Progenitor cell of endocrine pancreas (in vitro differentiated cells): Measurements from ENCODE around the gene XNDC1N. TPM values are rescaled to one million over a fixed set of nuclear protein-coding genes. Genes with fewer than 3 reads are reported as not detected.

Experiments used
- DNase-seq: peaks from one replicate; pipeline ENCODE4 v3.0.0; 2021; ENCODE audit warnings: low spot score; ENCODE audit not compliant: unreplicated experiment
- H3K27ac Mint-ChIP-seq: 2 replicates; pipeline ENCODE4 v1.8.0; 2021; ENCODE audit warnings: mild to moderate bottlenecking, moderate library complexity, mixed read lengths
- H3K27me3 Mint-ChIP-seq: 2 replicates; pipeline ENCODE4 v1.8.0; 2021; ENCODE audit warnings: mixed read lengths
- H3K36me3 Mint-ChIP-seq: 2 replicates; pipeline ENCODE4 v1.8.0; 2022; ENCODE audit warnings: mixed read lengths; ENCODE audit not compliant: insufficient read depth
- H3K4me1 Mint-ChIP-seq: 2 replicates; pipeline ENCODE4 v1.8.0; 2021; ENCODE audit warnings: low read depth, mixed read lengths
- H3K4me3 Mint-ChIP-seq: 2 replicates; pipeline ENCODE4 v1.8.0; 2021; ENCODE audit warnings: low read depth, mild to moderate bottlenecking, moderate library complexity, mixed read lengths
- H3K9me3 Mint-ChIP-seq: 2 replicates; pipeline ENCODE4 v1.8.0; 2021; ENCODE audit warnings: low read depth, mixed read lengths
- CTCF ChIP-seq: fragments of 200-600 bp; sonication (generic); IDR thresholded peaks from one replicate; pipeline ENCODE4 v1.5.0; 2021; ENCODE audit warnings: antibody characterized with exemption, mild to moderate bottlenecking; ENCODE audit not compliant: unreplicated experiment
- total RNA-seq: library from RNA; stranded (reverse); gene quantifications from 2 replicates; pipeline ENCODE4 v1.2.1, GENCODE V29; 2021

XNDC1N gene
- total RNA-seq, 1 donor from 2014 or later, result 12.3 TPM

GRCh38 chr11:71971680-71972079, 43.3 kb upstream of the XNDC1N start:
- no peak for DNase-seq
- Mint-ChIP-seq H3K36me3 (peaks cover 14% of the 10 kb centered on the region), H3K4me1 (no peaks in the 10 kb centered on the region), H3K4me3 (no peak overlapping the region), H3K27ac (no peak overlapping the region), H3K27me3 (no peaks in the 10 kb centered on the region), H3K9me3 (no peaks in the 10 kb centered on the region)
- no peak for TF ChIP-seq CTCF

- Mint-ChIP-seq H3K9me3 (no peaks in the 10 kb centered on the region), H3K4me1 (no peaks in the 10 kb centered on the region), H3K27me3 (no peaks in the 10 kb centered on the region), H3K4me3 (no peak overlapping the region), H3K36me3 (peaks cover 16% of the 10 kb centered on the region), H3K27ac (no peak overlapping the region)
- no peak for TF ChIP-seq CTCF
- no peak for DNase-seq
Observed at GRCh38 chr11:71964641-71965040, 36.2 kb upstream of the XNDC1N start.

GRCh38 chr11:71963468-71963867, 35.1 kb upstream of the XNDC1N start:
- Mint-ChIP-seq H3K4me1 (no peaks in the 10 kb centered on the region), H3K27me3 (no peaks in the 10 kb centered on the region), H3K27ac (no peak overlapping the region), H3K4me3 (no peak overlapping the region), H3K9me3 (no peaks in the 10 kb centered on the region), H3K36me3 (peaks cover 16% of the 10 kb centered on the region)
- DNase-seq, result no peak
- TF ChIP-seq CTCF, result no peak

GRCh38 chr11:71962428-71963038, 34.1 kb upstream of the XNDC1N start:
- no peaks in the 10 kb centered on the region for H3K27me3 Mint-ChIP-seq
- no peaks in the 10 kb centered on the region for H3K9me3 Mint-ChIP-seq
- H3K36me3 Mint-ChIP-seq, result peaks cover 14% of the 10 kb centered on the region
- DNase-seq, result no peak
- no peak overlapping the region for H3K27ac Mint-ChIP-seq
- H3K4me3 Mint-ChIP-seq, result no peak overlapping the region
- H3K4me1 Mint-ChIP-seq, result no peaks in the 10 kb centered on the region
- no peak for TF ChIP-seq CTCF

- H3K27ac Mint-ChIP-seq, result no peak overlapping the region
- H3K9me3 Mint-ChIP-seq, result no peaks in the 10 kb centered on the region
- TF ChIP-seq CTCF, result no peak
- DNase-seq, result no peak
- peaks cover 7% of the 10 kb centered on the region for H3K36me3 Mint-ChIP-seq
- H3K4me3 Mint-ChIP-seq, result no peak overlapping the region
- peaks cover 4% of the 10 kb centered on the region for H3K4me1 Mint-ChIP-seq
- no peaks in the 10 kb centered on the region for H3K27me3 Mint-ChIP-seq
Observed at GRCh38 chr11:71955898-71956456, 27.6 kb upstream of the XNDC1N start.
